ENCODE results near the gene FGF18.

DNA sequence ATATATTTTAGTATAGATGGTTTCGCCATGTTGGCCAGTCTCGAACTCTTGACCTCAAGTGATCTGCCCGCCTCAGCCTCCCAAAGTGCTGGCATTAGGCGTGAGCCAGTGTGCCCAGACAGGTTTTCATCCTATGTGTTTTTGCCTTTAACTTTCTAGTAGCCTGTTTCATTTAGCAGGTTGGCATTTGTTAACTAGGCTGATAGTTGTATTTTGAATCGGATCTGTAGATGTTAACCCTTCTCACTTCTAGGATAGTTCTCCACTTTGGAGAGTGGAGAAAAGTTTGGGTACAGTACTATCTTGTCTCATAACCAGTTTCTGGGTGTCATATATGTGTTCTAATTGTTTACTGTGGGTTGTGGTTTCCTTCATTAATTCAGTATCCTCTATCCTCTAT, 7.3 kb upstream of the FGF18 start:
- TF ChIP-seq, protein P1, sequence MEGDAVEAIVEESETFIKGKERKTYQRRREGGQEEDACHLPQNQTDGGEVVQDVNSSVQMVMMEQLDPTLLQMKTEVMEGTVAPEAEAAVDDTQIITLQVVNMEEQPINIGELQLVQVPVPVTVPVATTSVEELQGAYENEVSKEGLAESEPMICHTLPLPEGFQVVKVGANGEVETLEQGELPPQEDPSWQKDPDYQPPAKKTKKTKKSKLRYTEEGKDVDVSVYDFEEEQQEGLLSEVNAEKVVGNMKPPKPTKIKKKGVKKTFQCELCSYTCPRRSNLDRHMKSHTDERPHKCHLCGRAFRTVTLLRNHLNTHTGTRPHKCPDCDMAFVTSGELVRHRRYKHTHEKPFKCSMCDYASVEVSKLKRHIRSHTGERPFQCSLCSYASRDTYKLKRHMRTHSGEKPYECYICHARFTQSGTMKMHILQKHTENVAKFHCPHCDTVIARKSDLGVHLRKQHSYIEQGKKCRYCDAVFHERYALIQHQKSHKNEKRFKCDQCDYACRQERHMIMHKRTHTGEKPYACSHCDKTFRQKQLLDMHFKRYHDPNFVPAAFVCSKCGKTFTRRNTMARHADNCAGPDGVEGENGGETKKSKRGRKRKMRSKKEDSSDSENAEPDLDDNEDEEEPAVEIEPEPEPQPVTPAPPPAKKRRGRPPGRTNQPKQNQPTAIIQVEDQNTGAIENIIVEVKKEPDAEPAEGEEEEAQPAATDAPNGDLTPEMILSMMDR (IDR thresholded peaks at IDR 0.05) = no peak
- no peak for TF ChIP-seq POLR2A (IDR thresholded peaks at IDR 0.05)
